Stimulated activated CD8-positive, alpha-beta memory T cell treated with anti-CD3 and anti-CD28 coated beads, Interleukin-7, amount 100 ng/mL, for 1 hour (primary cell): ENCODE results near the gene DUT.

Source experiments
- DNase-seq, 2 donors: peaks; one replicate each; pipeline ENCODE4 v3.0.0-alpha.2; 2020; ENCODE audit warnings: low read depth in 2 of 2

The DUT gene

GRCh38 chr15:48371550-48371949 lies 40.3 kb downstream of the DUT start:
- no peak for DNase-seq

DNA sequence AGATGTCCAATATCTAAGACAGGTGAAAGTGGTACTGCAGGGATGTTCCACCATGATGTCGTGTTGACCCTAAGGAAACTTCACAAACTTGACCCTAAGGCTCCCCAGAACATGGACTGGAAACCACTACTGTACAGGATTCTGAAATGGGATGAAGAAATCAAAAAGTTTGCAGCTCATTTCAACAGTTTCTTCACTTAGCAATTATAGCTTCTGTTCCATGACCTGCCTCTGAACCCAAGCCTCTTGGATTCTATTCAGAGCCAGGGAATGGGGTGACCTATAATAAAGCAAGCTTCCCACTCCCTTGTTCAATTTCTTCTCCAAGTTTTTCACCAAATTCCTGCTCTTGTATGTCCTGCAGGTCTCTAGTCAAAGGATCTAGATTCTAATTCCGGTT lies 40.7 kb downstream of the DUT start:
- DNase-seq: no peak

- no peak for DNase-seq
These were observed 42.7 kb downstream of the DUT start for GRCh38 chr15:48373821-48374451.

- no peak for DNase-seq
These were observed 43.2 kb downstream of the DUT start for GRCh38 chr15:48374472-48374871.

- DNase-seq: no peak
These were observed 44.5 kb downstream of the DUT start for GRCh38 chr15:48375767-48376166.

GRCh38 chr15:48380198-48380597 lies 49.0 kb downstream of the DUT start:
- no peak for DNase-seq

GRCh38 chr15:48381861-48382260 lies 50.6 kb downstream of the DUT start:
- no peak for DNase-seq

- DNase-seq: no peak
These were observed 51.8 kb downstream of the DUT start for GRCh38 chr15:48383031-48383430.

GRCh38 chr15:48384616-48385015 lies 53.4 kb downstream of the DUT start:
- no peak for DNase-seq

GRCh38 chr15:48385031-48385830 lies 54.0 kb downstream of the DUT start:
- no peak for DNase-seq

- no peak for DNase-seq
These were observed 57.0 kb downstream of the DUT start for GRCh38 chr15:48388016-48388851.

DNA sequence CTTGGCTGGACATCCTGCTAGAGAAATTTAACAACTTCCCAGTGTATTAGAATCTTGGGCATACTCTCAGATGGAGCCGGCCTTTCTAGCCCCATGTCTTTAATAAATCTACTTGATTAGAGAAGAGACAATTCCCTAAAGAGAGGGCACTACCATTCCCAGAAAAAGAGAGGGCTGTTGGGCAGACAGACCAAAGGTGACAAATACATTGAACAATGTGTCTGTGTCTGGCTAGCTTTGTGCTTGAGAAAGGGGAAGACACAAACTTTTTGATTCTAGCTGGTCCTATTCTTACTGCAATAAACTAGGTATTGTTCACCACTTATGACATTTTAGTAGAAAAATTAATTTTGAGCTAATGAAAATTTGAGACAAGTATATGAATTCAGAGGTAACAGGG lies 57.7 kb downstream of the DUT start:
- no peak for DNase-seq

- no peak for DNase-seq
These were observed 58.5 kb downstream of the DUT start for GRCh38 chr15:48389691-48390143.

GRCh38 chr15:48391950-48392349 lies 60.7 kb downstream of the DUT start:
- no peak for DNase-seq

DNA sequence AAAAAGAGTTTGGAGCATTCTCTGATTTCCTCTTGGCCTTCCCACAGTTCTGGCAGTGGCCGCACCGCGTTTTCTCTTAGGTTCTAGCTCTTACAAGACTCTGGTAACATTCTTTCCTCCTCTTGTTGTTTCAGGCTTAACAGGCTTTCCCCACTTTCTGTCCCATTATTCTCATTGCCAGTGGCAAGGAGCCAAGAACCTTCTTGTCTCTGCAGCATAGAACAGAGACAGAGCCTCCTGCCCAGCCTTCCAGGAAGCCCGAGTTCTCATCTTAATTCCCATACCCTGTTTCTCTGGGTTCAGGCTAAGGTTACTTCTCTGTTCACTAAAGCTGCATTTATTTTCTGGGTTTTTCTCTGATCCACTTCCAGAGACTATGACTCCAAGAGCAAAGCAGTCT lies 61.1 kb downstream of the DUT start:
- DNase-seq: no peak
